Measurements from ENCODE around the gene COL15A1. TPM values are rescaled to one million over a fixed set of nuclear protein-coding genes. Genes with fewer than 3 reads are reported as not detected.

COL15A1 gene
- total and polyA plus RNA-seq, 2 of the 8 experiments (the other 6 are each of a cell fraction or from before 2014, with no cell fraction given), result 0.12 to 0.15 TPM

DNA sequence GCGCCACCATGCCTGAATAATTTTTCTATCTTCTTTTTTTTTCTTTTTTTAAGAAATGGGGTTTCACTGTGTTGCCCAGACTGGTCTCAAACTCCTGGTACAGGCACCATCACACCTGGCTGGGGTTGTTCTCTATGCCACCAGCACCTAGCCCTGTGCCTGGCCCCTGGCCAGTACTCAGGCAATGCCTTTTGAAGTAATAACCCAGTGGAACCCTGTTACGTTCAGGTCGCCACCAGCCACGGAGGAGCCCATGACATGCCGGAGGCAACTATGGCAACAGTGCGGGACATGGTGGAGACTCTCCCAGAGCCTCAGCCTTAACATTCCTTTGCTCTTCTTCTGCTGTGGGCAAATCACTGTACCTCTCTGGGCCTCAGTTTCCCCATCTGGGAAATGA, 14.1 kb downstream of the COL15A1 start:
- Histone ChIP-seq H3K4me2 (ENCODE audit: insufficient read depth in 1 of 2, low read depth in 2 of 2, low read length in 2 of 2) (no peak overlapping the region), H2BK20ac (ENCODE audit: low read length) (no peak overlapping the region), H3K36me3 (ENCODE audit: control insufficient read depth in 2 of 4, insufficient read depth in 4 of 4, low read length in 3 of 4) (no peaks in the 10 kb centered on the region), H3K79me1 (ENCODE audit: low read depth, low read length) (no peaks in the 10 kb centered on the region), H3K9me3 (ENCODE audit: insufficient read depth in 2 of 2, low read depth in 1 of 2, low read length in 1 of 2) (peaks cover 4 to 9% of the 10 kb centered on the region in 2 experiments; a peak in 2 of 4 replicates), H4K20me1 (replicated peaks in 1 of 2; ENCODE audit: control insufficient read depth in 1 of 2, insufficient read depth in 2 of 2, low read length in 2 of 2) (no peaks in the 10 kb centered on the region), H3K9ac (replicated peaks in 1 of 4; ENCODE audit: extremely low read depth in 1 of 4, low read depth in 3 of 4, low read length in 3 of 4) (no peak overlapping the region), H3K4me1 (replicated peaks in 1 of 4; ENCODE audit: control insufficient read depth in 3 of 4, insufficient read depth in 4 of 4, low read length in 3 of 4) (peaks cover 0 to 5% (median 2%) of the 10 kb centered on the region in 4 experiments; a peak in 6 of 7 replicates), H2BK120ac (replicated peaks; ENCODE audit: low read depth, low read length) (no peak overlapping the region), H3K23me2 (ENCODE audit: low read depth, low read length) (peaks cover 2% of the 10 kb centered on the region; the same call in 1 of the 2 replicates), H3K27me3 (replicated peaks in 1 of 4; ENCODE audit: control insufficient read depth in 3 of 4, extremely low read depth in 1 of 4, insufficient read depth in 3 of 4, low read length in 3 of 4) (no peaks in the 10 kb centered on the region), H4K8ac (ENCODE audit: extremely low read depth, insufficient read depth, low read length) (no peak overlapping the region), H3K4ac (replicated peaks; ENCODE audit: insufficient read length, low read depth, low read length) (no peak overlapping the region), H3K56ac (replicated peaks; ENCODE audit: insufficient read length, low read depth, low read length) (no peak overlapping the region), H2BK5ac (ENCODE audit: low read depth, low read length) (no peak overlapping the region), H2BK15ac (ENCODE audit: low read length) (no peak overlapping the region), H3K27ac (ENCODE audit: low read depth, low read length) (no peak overlapping the region), H4K91ac (replicated peaks; ENCODE audit: insufficient read length, low read length) (no peak overlapping the region), H2BK12ac (ENCODE audit: low read depth, low read length) (no peak overlapping the region), H3K4me3 (ENCODE audit: extremely low read depth in 1 of 4, insufficient read depth in 2 of 4, low read depth in 3 of 4, low read length in 4 of 4) (no peak overlapping the region), H2AFZ (ENCODE audit: low read length) (no peak overlapping the region), H2AK5ac (ENCODE audit: low read depth, low read length) (no peak overlapping the region), H3K23ac (ENCODE audit: insufficient read length) (no peak overlapping the region), H4K5ac (ENCODE audit: insufficient read length, low read depth, low read length) (no peak overlapping the region), H3K79me2 (ENCODE audit: control insufficient read depth in 1 of 2, insufficient read depth in 2 of 2, low read length in 2 of 2) (no peaks in the 10 kb centered on the region), H3K18ac (ENCODE audit: extremely low read depth, low read length) (no peak overlapping the region), H3K14ac (ENCODE audit: insufficient read length) (no peak overlapping the region)
- FAIRE-seq, result no peak
- WGBS, 2 experiments (ENCODE audit: extremely low coverage in 1 of 2, insufficient coverage in 1 of 2, insufficient read length in 1 of 2, insufficient replicate concordance in 2 of 2, low coverage in 1 of 2, low lambda C conversion rate in 2 of 2, missing lambda C conversion rate in 1 of 2), result 94% methylated on average over 5 of the region's 6 CpGs; no CpG with 5 or more reads in 1 of the 2 experiments
- no peak for DNase-seq (ENCODE audit: low read depth in 1 of 2, low spot score in 2 of 2)
- POLR2A ChIA-PET (ENCODE audit: partially characterized antibody), result no interaction called here
- no peak for TF ChIP-seq SAP30 (IDR thresholded peaks at IDR 0.05; ENCODE audit: insufficient read depth, insufficient replicate concordance, low read length)
- CTCF ChIA-PET (ENCODE audit: partially characterized antibody), result interaction anchor here (1.1 to 1.5 kb wide), 2 partner anchors 15 to 41 kb away, joined by 3 to 4 read pairs; no protein-coding TSS in a partner anchor

Data from H1 (cell line).